ENCODE results near the gene NDUFB3.
"Not testable (repeated sequence)": the region's sequence is repeated elsewhere in the genome, so short reads cannot be mapped to it uniquely, and the experiment has no call there.

The NDUFB3 gene

GRCh38 chr2:201090574-201090973 is 18.8 kb downstream of the NDUFB3 start:
- no peak for DNase-seq (ENCODE audit: low spot score)
- FAIRE-seq = no peak

GRCh38 chr2:201093573-201093972 is 21.8 kb downstream of the NDUFB3 start:
- FAIRE-seq (no peak), DNase-seq (ENCODE audit: low spot score) (no peak)

GRCh38 chr2:201100497-201100896 is 28.7 kb downstream of the NDUFB3 start:
- DNase-seq (ENCODE audit: low spot score) = no peak
- FAIRE-seq = no peak

GRCh38 chr2:201105759-201106158 is 34.0 kb downstream of the NDUFB3 start:
- FAIRE-seq = no peak
- DNase-seq (ENCODE audit: low spot score) = no peak

- FAIRE-seq (no peak), DNase-seq (ENCODE audit: low spot score) (no peak)
Observed at GRCh38 chr2:201107624-201108023, 35.8 kb downstream of the NDUFB3 start.

- no peak for FAIRE-seq
- no peak for DNase-seq (ENCODE audit: low spot score)
Observed at GRCh38 chr2:201108341-201108740, 36.5 kb downstream of the NDUFB3 start.

- no peak for DNase-seq (ENCODE audit: low spot score)
- FAIRE-seq = no peak
Observed at GRCh38 chr2:201109186-201109585, 37.4 kb downstream of the NDUFB3 start.

GRCh38 chr2:201110615-201111014 is 38.8 kb downstream of the NDUFB3 start:
- DNase-seq (ENCODE audit: low spot score) = no peak
- FAIRE-seq = no peak

GRCh38 chr2:201111096-201111495 is 39.3 kb downstream of the NDUFB3 start:
- DNase-seq (ENCODE audit: low spot score) (no peak), FAIRE-seq (no peak)

- no peak for FAIRE-seq
- no peak for DNase-seq (ENCODE audit: low spot score)
Observed at GRCh38 chr2:201114350-201114749, 42.5 kb downstream of the NDUFB3 start.

GRCh38 chr2:201114846-201115245 is 43.0 kb downstream of the NDUFB3 start:
- FAIRE-seq (no peak), DNase-seq (ENCODE audit: low spot score) (no peak)

GRCh38 chr2:201116115-201116958 is 44.5 kb downstream of the NDUFB3 start, which contains the start of gene CFLAR:
CFLAR (plus strand) TSS chr2:201116164; CDS start chr2:201129866, 13,702 bp downstream.
- FAIRE-seq (no peak), DNase-seq (ENCODE audit: low spot score) (peak; percentile 61)

GRCh38 chr2:201116959-201117734 is 45.3 kb downstream of the NDUFB3 start:
- FAIRE-seq = peak; percentile 75
- peak; percentile 75 for DNase-seq (ENCODE audit: low spot score)

GRCh38 chr2:201117735-201118094 is 45.9 kb downstream of the NDUFB3 start:
- not testable (repeated sequence) for FAIRE-seq; DNase-seq (ENCODE audit: low spot score)

GRCh38 chr2:201118121-201118960 is 46.5 kb downstream of the NDUFB3 start:
- peak; percentile 71 for FAIRE-seq
- DNase-seq (ENCODE audit: low spot score) = peak; percentile 91

GRCh38 chr2:201118961-201119854 is 47.4 kb downstream of the NDUFB3 start:
- no peak for FAIRE-seq
- peak; percentile 49 for DNase-seq (ENCODE audit: low spot score)

GRCh38 chr2:201122276-201122675 is 50.5 kb downstream of the NDUFB3 start:
- no peak for FAIRE-seq

GRCh38 chr2:201126308-201127151 is 54.7 kb downstream of the NDUFB3 start:
- no peak for DNase-seq (ENCODE audit: low spot score)
- FAIRE-seq = no peak

More at GRCh38 chr2:201122276-201122675, 50.5 kb downstream of the NDUFB3 start:
- peak; percentile 10 for DNase-seq (ENCODE audit: low spot score)

- FAIRE-seq (no peak), DNase-seq (ENCODE audit: low spot score) (no peak)
Observed at GRCh38 chr2:201127152-201127511, 55.3 kb downstream of the NDUFB3 start.

GRCh38 chr2:201127570-201127969 is 55.8 kb downstream of the NDUFB3 start:
- DNase-seq (ENCODE audit: low spot score) = peak; percentile 76
- FAIRE-seq = peak; percentile 83

All from RCC 7860 (cell line).